ENCODE results near the gene PRTG.
"Not testable (repeated sequence)": the region's sequence is repeated elsewhere in the genome, so short reads cannot be mapped to it uniquely, and the experiment has no call there.

GRCh38 chr15:55785593-55785992 is 42.6 kb upstream of the PRTG start:
- not testable (repeated sequence) for TF ChIP-seq POLR2A (IDR thresholded peaks at IDR 0.05; ENCODE audit: extremely low read depth, insufficient read length); CTCF (IDR thresholded peaks at IDR 0.05; ENCODE audit: low read depth, low read length); MYC (IDR thresholded peaks at IDR 0.05; ENCODE audit: low read depth, low read length); MAX (IDR thresholded peaks at IDR 0.05; ENCODE audit: low read depth, low read length)

All from NB4 (cell line).